Neural progenitor cell (in vitro differentiated cells): Measurements from ENCODE around the gene ATP6V1B1.
A peak's percentile ranks its signal among the peaks of the same experiment; 100 is the strongest.

ENCODE experiments used
- EZH2phosphoT487 ChIP-seq: fragments of 200-600 bp; sonication (generic); IDR thresholded peaks from 2 replicates; pipeline ENCODE4 v1.6.1; 2017; ENCODE audit warnings: antibody characterized with exemption
- TF ChIP-seq, protein P1 (sequence below): fragments of 200-600 bp; sonication (generic); IDR thresholded peaks from 2 replicates; pipeline ENCODE4 v1.5.1; 2017; ENCODE audit warnings: antibody characterized with exemption, mild to moderate bottlenecking

DNA sequence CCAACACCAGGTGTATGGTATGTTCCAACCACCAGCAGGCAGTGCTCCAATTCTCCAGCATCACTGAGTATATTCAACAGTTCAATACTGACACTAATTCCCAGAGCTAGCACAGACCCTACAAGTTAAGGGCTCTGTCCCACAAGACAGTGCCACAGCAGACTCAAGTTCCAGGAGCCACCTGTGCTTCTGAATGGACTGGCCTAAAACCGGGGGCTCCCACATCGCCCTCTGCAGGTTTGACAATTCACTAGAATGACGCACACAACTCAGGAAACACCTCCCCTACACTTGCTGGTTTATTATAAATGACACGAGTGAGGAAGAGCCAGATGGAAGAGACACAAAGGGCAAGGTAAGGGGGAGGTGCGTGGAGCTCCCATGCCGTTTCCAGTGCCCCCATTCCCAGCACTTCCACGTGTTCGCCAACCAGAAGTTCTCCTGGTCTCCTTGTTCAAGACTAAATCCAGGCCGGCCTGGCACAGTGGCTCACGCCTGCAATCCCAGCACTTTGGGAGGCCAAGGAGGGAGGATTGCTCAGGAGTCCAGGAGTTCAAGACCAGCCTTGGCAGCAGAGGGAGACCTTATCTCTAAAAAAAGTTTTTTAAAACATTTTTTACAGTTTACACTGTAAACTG is 12.2 kb upstream of the ATP6V1B1 start:
- TF ChIP-seq, protein P1, sequence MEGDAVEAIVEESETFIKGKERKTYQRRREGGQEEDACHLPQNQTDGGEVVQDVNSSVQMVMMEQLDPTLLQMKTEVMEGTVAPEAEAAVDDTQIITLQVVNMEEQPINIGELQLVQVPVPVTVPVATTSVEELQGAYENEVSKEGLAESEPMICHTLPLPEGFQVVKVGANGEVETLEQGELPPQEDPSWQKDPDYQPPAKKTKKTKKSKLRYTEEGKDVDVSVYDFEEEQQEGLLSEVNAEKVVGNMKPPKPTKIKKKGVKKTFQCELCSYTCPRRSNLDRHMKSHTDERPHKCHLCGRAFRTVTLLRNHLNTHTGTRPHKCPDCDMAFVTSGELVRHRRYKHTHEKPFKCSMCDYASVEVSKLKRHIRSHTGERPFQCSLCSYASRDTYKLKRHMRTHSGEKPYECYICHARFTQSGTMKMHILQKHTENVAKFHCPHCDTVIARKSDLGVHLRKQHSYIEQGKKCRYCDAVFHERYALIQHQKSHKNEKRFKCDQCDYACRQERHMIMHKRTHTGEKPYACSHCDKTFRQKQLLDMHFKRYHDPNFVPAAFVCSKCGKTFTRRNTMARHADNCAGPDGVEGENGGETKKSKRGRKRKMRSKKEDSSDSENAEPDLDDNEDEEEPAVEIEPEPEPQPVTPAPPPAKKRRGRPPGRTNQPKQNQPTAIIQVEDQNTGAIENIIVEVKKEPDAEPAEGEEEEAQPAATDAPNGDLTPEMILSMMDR: peak; percentile 42
- no peak for TF ChIP-seq EZH2phosphoT487
